A549 (cell line): ENCODE measurements around the gene CACNG3. TPM values are rescaled to one million over a fixed set of nuclear protein-coding genes. Genes with fewer than 3 reads are reported as not detected.

ENCODE experiments used
- ATAC-seq, 2 experiments: fragments of 200-7000 bp in 1 of 2; fragments of >200 bp in 1 of 2; cut with Nextera tagmentation in 1 of 2; cut with Tn5 transposase in 1 of 2; 3 replicates each; pipeline versions ENCODE4 v1.8.0 to v1.9.1; 2018 to 2020; ENCODE audit warnings: mild to moderate bottlenecking in 1 of 2, moderate library complexity in 1 of 2
- CTCF ChIA-PET: fragments of 300-600 bp; sonication (Branson Sonifier 250); formaldehyde crosslinking; extraction: SDS; loops from one replicate; lab custom pipeline; 2021; ENCODE audit warnings: antibody characterized with exemption, inconsistent platforms; lab: Yijun Ruan, JAX
- POLR2A ChIA-PET: fragments of 350-600 bp; formaldehyde crosslinking; extraction: SDS; loops from one replicate; lab custom pipeline; 2021; ENCODE audit warnings: antibody characterized with exemption, inconsistent platforms; lab: Yijun Ruan, JAX
- DNase-seq, 2 experiments: peaks; one replicate each; pipeline versions ENCODE4 v3.0.0 to v3.0.0-alpha.2; 2011 to 2016; ENCODE audit warnings: low read depth in 1 of 2, low spot score in 1 of 2
- FAIRE-seq: peaks from 2 replicates; lab custom pipeline; 2011; peaks lifted over from hg19 to GRCh38; lab: Jason Lieb, UNC
- H3K27ac ChIP-seq, 2 experiments: fragments of >200 bp; sonication (Bioruptor Twin); formaldehyde crosslinking; 3 replicates each; pipeline ENCODE4 v1.5.1; 2016 to 2017
- H3K4me1 ChIP-seq: fragments of >200 bp; sonication (Bioruptor Twin); formaldehyde crosslinking; 3 replicates; pipeline ENCODE4 v1.6.1; 2016
- H3K4me2 ChIP-seq: fragments of >200 bp; sonication (Bioruptor Twin); formaldehyde crosslinking; 3 replicates; pipeline ENCODE4 v1.6.1; 2016
- H3K4me3 ChIP-seq: fragments of >200 bp; sonication (Bioruptor Twin); formaldehyde crosslinking; 3 replicates; pipeline ENCODE4 v1.5.1; 2016
- H3K9me3 ChIP-seq: fragments of >200 bp; sonication (Bioruptor Twin); formaldehyde crosslinking; 3 replicates; pipeline ENCODE4 v1.6.1; 2016
- ATOH8 ChIP-seq: fragments of 250-450 bp; sonication (Bioruptor Pico); IDR thresholded peaks from 2 replicates; pipeline ENCODE4 v1.5.0; 2020; ENCODE audit warnings: low read depth, mild to moderate bottlenecking, moderate library complexity
- CHD4 ChIP-seq: fragments of 200-600 bp; sonication (generic); IDR thresholded peaks from 2 replicates; pipeline ENCODE4 v1.6.1; 2016; ENCODE audit warnings: antibody characterized with exemption, mild to moderate bottlenecking, borderline replicate concordance
- EHMT2 ChIP-seq: fragments of 200-600 bp; sonication (generic); IDR thresholded peaks from 2 replicates; pipeline ENCODE4 v1.6.1; 2016; ENCODE audit warnings: antibody characterized with exemption, low read depth, mild to moderate bottlenecking, moderate library complexity
- FOSB ChIP-seq: fragments of 250-450 bp; sonication (Bioruptor Pico); IDR thresholded peaks from 2 replicates; pipeline ENCODE4 v1.5.0; 2020; ENCODE audit warnings: mild to moderate bottlenecking, moderate library complexity
- FOXS1 ChIP-seq: fragments of 250-450 bp; sonication (Bioruptor Pico); IDR thresholded peaks from 2 replicates; pipeline ENCODE4 v1.5.0; 2020; ENCODE audit warnings: mild to moderate bottlenecking, moderate library complexity
- GATA3 ChIP-seq: IDR thresholded peaks from 2 replicates; pipeline ENCODE4 v1.6.1; 2012; ENCODE audit warnings: borderline replicate concordance
- HDAC2 ChIP-seq: fragments of 200-600 bp; sonication (generic); IDR thresholded peaks from 2 replicates; pipeline ENCODE4 v1.6.1; 2016
- HOXB13 ChIP-seq: fragments of 250-450 bp; sonication (Bioruptor Pico); IDR thresholded peaks from 2 replicates; pipeline ENCODE4 v1.5.0; 2020; ENCODE audit warnings: low read depth, mild to moderate bottlenecking, moderate library complexity
- HOXB5 ChIP-seq: fragments of 250-450 bp; sonication (Bioruptor Pico); IDR thresholded peaks from 2 replicates; pipeline ENCODE4 v1.5.0; 2020; ENCODE audit warnings: mild to moderate bottlenecking, moderate library complexity
- JUN ChIP-seq, 2 experiments: fragments of >200 bp; sonication (Bioruptor Twin); formaldehyde crosslinking; IDR thresholded peaks; 2 replicates in 1 of 2; 3 replicates in 1 of 2; pipeline ENCODE4 v1.6.1; 2016 to 2017
- KDM1A ChIP-seq: fragments of 200-600 bp; sonication (generic); IDR thresholded peaks from 2 replicates; pipeline ENCODE4 v1.6.1; 2016; ENCODE audit warnings: low read depth, mild to moderate bottlenecking
- KDM5A ChIP-seq: fragments of 200-600 bp; sonication (generic); IDR thresholded peaks from 2 replicates; pipeline ENCODE4 v1.6.1; 2016; ENCODE audit warnings: antibody characterized with exemption, mild to moderate bottlenecking
- MYC ChIP-seq: IDR thresholded peaks from 2 replicates; pipeline ENCODE4 v1.6.1; 2012; ENCODE audit warnings: mild to moderate bottlenecking, inconsistent platforms, low read length, improper control_type of control experiment, borderline replicate concordance
- PHF8 ChIP-seq: fragments of 200-600 bp; sonication (generic); IDR thresholded peaks from 2 replicates; pipeline ENCODE4 v1.6.1; 2016; ENCODE audit warnings: low read depth, mild to moderate bottlenecking, antibody characterized with exemption, moderate library complexity, borderline replicate concordance
- POLR2A ChIP-seq: IDR thresholded peaks from 2 replicates; pipeline ENCODE4 v1.6.1; 2012; ENCODE audit warnings: mild to moderate bottlenecking, low read length
- RAD21 ChIP-seq, 2 experiments: fragments of >200 bp in 1 of 2; sonication (Bioruptor Twin) in 1 of 2; formaldehyde crosslinking in 1 of 2; IDR thresholded peaks in 1 of 2; conservative IDR thresholded peaks in 1 of 2; 2 replicates in 1 of 2; 3 replicates in 1 of 2; pipeline ENCODE4 v1.6.1; 2012 to 2018; ENCODE audit warnings: inconsistent platforms in 1 of 2
- TFCP2L1 ChIP-seq: fragments of 250-450 bp; sonication (Bioruptor Pico); IDR thresholded peaks from 2 replicates; pipeline ENCODE4 v1.5.0; 2021; ENCODE audit warnings: mild to moderate bottlenecking
- TP53 ChIP-seq: fragments of 250-450 bp; sonication (Bioruptor Pico); IDR thresholded peaks from 2 replicates; pipeline ENCODE4 v1.5.0; 2021; ENCODE audit warnings: mild to moderate bottlenecking, moderate library complexity
- WGBS: methylation state at CpG from one replicate; pipeline ENCODE4 v1.1.6; 2017; ENCODE audit errors: missing lambda C conversion rate; 5-methylcytosine and 5-hydroxymethylcytosine counted together
- polyA plus RNA-seq, 4 experiments: library from polyadenylated mRNA; depleted of rRNA in 3 of 4; stranded (reverse); fragments of >200 nt; fragmentation: RNase III in 1 of 4; extraction: RNeasy Plus Mini Kit Qiagen cat#74134 plus additional on column Dnase treatment in 1 of 4; gene quantifications; 2 replicates in 3 of 4; 3 replicates in 1 of 4; pipeline ENCODE4 v1.2.3, GENCODE V29; 2011 to 2017
- TF ChIP-seq, protein P1 (sequence below): fragments of 200-600 bp; sonication (generic); IDR thresholded peaks from 2 replicates; pipeline ENCODE4 v1.6.1; 2016; ENCODE audit warnings: antibody characterized with exemption, mild to moderate bottlenecking, moderate library complexity

Gene CACNG3
- polyA plus RNA-seq, 2 of the 4 experiments (the other 2 are of a cell fraction) = not detected

DNA sequence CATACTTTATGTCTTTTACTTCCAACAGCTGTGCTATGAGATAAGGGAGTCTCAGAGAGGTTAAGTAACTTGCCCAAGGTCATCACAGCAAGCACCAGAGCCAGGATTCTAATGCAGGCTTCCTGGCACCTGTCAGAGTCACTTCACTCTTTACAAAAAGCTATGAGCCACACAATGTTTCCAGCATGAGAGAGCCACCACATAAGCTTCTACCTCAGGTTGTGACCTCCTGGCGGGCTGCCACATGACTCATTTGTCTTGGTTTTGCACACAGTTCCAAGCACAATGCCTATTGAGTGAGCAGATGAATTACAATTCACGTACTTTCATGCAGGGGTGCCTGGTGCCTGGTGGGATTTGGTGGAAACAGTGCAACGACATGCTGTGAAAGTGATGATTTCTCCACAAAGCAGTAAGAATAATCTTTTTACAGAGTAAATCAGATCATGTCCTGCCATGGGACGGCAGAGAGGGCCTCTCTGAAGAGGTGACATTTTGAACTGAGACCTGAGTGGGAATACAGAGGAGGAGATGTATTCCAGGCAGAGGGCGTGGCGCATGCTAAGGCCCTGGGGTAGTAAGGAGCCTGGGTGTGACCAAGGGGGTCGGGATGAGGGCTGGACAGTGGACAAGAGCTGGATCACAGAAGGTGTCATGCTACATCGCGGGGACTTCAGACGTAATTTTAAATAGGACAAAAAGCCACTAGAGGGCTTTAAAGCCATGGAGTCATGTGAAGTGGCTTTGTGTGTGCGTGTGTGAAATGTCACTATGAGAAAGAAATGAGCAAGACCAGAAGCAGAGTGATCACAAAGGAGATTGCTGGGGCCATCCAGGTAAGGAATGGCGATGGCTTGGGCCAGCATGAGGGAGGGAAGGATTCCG lies 53.4 kb downstream of the CACNG3 start:
- CTCF ChIA-PET = interaction anchor here (0.5 to 0.9 kb wide), 3 partner anchors 12 to 61 kb away, joined by 3 read pairs; no protein-coding TSS in a partner anchor

DNA sequence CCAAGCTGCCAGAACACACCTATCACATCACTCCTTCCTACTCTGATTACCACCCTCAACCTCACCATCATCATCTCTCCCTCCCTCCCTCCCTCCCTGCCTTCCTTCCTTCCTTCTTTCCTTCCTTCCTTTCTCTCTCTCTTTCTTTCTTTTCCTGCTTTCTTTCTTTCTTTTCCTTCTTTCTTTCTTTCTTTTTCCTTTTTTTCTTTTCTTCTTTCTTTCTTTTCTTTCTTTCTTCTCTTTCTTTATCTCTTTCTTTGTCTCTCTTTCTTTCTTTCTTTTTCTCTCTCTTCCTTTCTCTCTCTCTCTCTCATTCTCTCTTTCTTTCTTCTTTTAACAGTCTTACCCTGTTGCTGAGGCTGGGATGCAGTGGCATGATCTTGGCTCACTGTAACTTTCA lies 59.2 kb downstream of the CACNG3 start:
- TF ChIP-seq FOXS1 (CRISPR knock-in tag) = no peak
- TF ChIP-seq ATOH8 = no peak
- no peak for TF ChIP-seq POLR2A
- TF ChIP-seq FOSB (CRISPR knock-in tag) = no peak
- TF ChIP-seq RAD21 (conservative IDR thresholded peaks at IDR 0.05 in 1 of 2, IDR thresholded peaks at IDR 0.05 in 1 of 2) = no peak
- no peak for TF ChIP-seq MYC
- no peak for TF ChIP-seq CHD4
- no peak for TF ChIP-seq KDM1A
- no peak for TF ChIP-seq EHMT2
- TF ChIP-seq GATA3 = no peak
- TF ChIP-seq HOXB5 (CRISPR knock-in tag) = no peak
- no peak for TF ChIP-seq PHF8
- no peak for TF ChIP-seq TFCP2L1 (CRISPR knock-in tag)
- TF ChIP-seq, protein P1, sequence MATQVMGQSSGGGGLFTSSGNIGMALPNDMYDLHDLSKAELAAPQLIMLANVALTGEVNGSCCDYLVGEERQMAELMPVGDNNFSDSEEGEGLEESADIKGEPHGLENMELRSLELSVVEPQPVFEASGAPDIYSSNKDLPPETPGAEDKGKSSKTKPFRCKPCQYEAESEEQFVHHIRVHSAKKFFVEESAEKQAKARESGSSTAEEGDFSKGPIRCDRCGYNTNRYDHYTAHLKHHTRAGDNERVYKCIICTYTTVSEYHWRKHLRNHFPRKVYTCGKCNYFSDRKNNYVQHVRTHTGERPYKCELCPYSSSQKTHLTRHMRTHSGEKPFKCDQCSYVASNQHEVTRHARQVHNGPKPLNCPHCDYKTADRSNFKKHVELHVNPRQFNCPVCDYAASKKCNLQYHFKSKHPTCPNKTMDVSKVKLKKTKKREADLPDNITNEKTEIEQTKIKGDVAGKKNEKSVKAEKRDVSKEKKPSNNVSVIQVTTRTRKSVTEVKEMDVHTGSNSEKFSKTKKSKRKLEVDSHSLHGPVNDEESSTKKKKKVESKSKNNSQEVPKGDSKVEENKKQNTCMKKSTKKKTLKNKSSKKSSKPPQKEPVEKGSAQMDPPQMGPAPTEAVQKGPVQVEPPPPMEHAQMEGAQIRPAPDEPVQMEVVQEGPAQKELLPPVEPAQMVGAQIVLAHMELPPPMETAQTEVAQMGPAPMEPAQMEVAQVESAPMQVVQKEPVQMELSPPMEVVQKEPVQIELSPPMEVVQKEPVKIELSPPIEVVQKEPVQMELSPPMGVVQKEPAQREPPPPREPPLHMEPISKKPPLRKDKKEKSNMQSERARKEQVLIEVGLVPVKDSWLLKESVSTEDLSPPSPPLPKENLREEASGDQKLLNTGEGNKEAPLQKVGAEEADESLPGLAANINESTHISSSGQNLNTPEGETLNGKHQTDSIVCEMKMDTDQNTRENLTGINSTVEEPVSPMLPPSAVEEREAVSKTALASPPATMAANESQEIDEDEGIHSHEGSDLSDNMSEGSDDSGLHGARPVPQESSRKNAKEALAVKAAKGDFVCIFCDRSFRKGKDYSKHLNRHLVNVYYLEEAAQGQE = no peak
- no peak for TF ChIP-seq JUN (IDR thresholded peaks at IDR 0.05)
- no peak for TF ChIP-seq KDM5A
- TF ChIP-seq HDAC2 = no peak
- TF ChIP-seq TP53 = no peak
- TF ChIP-seq, all 56 proteins: peak for 0
- DNase-seq (no peak), ATAC-seq (no peak), FAIRE-seq (no peak)
- CTCF ChIA-PET = no interaction called here
- no peak overlapping the region for H3K27ac ChIP-seq
- no peak overlapping the region for H3K4me3 ChIP-seq
- H3K9me3 ChIP-seq = no peaks in the 10 kb centered on the region
- no peaks in the 10 kb centered on the region; the same call in 2 of the 3 replicates for H3K4me1 ChIP-seq
- H3K4me2 ChIP-seq = no peak overlapping the region
- POLR2A ChIA-PET = no interaction called here

More for the DNA sequence above, 53.4 kb downstream of the CACNG3 start:
- DNase-seq = peak in 1 of 2 experiments; percentile 63
- no peak for TF ChIP-seq EHMT2
- TF ChIP-seq HOXB13 (CRISPR knock-in tag) = no peak
- 0 out of 5 replicates have a peak, but pooled peaks of 1 of the 2 experiments have one; percentile 4 for TF ChIP-seq RAD21 (conservative IDR thresholded peaks at IDR 0.05 in 1 of 2, IDR thresholded peaks at IDR 0.05 in 1 of 2)
- WGBS = 31% methylated on average over 13 of the region's 13 CpGs
- Histone ChIP-seq H3K9me3 (no peaks in the 10 kb centered on the region), H3K27ac (no peak overlapping the region), H3K4me1 (peaks cover 12% of the 10 kb centered on the region), H3K4me3 (no peak overlapping the region), H3K4me2 (peak overlapping the region; percentile 53)
- peak; percentile 60 to 67 for ATAC-seq
- POLR2A ChIA-PET = no interaction called here
- FAIRE-seq = no peak
